H9 (cell line): ENCODE results near the gene RBM8A. TPM values are rescaled to one million over a fixed set of nuclear protein-coding genes. Genes with fewer than 3 reads are reported as not detected.

Source experiments
- DNase-seq: peaks from one replicate; pipeline ENCODE4 v3.0.0-alpha.2; 2017
- H2AFZ ChIP-seq: one replicate; pipeline ENCODE4 v1.6.1; 2013; ENCODE audit warnings: mild to moderate bottlenecking, low read length, control low read depth, moderate library complexity
- H2AK5ac ChIP-seq: 2 replicates; pipeline ENCODE4 v1.6.1; 2013; ENCODE audit warnings: low read length, control low read depth, mixed read lengths; ENCODE audit not compliant: insufficient read length
- H2BK120ac ChIP-seq: one replicate; pipeline ENCODE4 v1.6.1; 2013; ENCODE audit warnings: low read depth, mild to moderate bottlenecking, low read length, control low read depth, inconsistent platforms; ENCODE audit not compliant: poor library complexity, severe bottlenecking
- H2BK12ac ChIP-seq: 2 replicates; pipeline ENCODE4 v1.6.1; 2013; ENCODE audit warnings: low read length, control low read depth, mixed read lengths, low read depth; ENCODE audit not compliant: insufficient read length
- H2BK15ac ChIP-seq: 2 replicates; pipeline ENCODE4 v1.6.1; 2013; ENCODE audit warnings: low read depth, low read length, control low read depth
- H2BK20ac ChIP-seq: one replicate; pipeline ENCODE4 v1.6.1; 2013; ENCODE audit warnings: low read depth, mild to moderate bottlenecking, low read length, control low read depth, inconsistent platforms; ENCODE audit not compliant: poor library complexity, severe bottlenecking
- H2BK5ac ChIP-seq: 2 replicates; pipeline ENCODE4 v1.6.1; 2013; ENCODE audit warnings: low read length, control low read depth, mixed read lengths; ENCODE audit not compliant: insufficient read length
- H3K14ac ChIP-seq: 2 replicates; pipeline ENCODE4 v1.6.1; 2013; ENCODE audit warnings: low read length, control low read depth; ENCODE audit not compliant: insufficient read depth
- H3K18ac ChIP-seq: 2 replicates; pipeline ENCODE4 v1.6.1; 2013; ENCODE audit warnings: low read depth, mild to moderate bottlenecking, mixed read lengths, low read length, control low read depth; ENCODE audit not compliant: insufficient read length
- H3K23ac ChIP-seq: 2 replicates; pipeline ENCODE4 v1.6.1; 2013; ENCODE audit warnings: low read length, control low read depth, mixed read lengths, low read depth; ENCODE audit not compliant: insufficient read length
- H3K23me2 ChIP-seq: 2 replicates; pipeline ENCODE4 v1.6.1; 2013; ENCODE audit warnings: low read depth, mild to moderate bottlenecking, mixed read lengths, low read length, control low read depth; ENCODE audit not compliant: insufficient read length, poor library complexity, severe bottlenecking
- H3K27ac ChIP-seq: 2 replicates; pipeline ENCODE4 v1.5.1; 2013; ENCODE audit warnings: low read length, control low read depth, mixed read lengths, low read depth; ENCODE audit not compliant: insufficient read length
- H3K27me3 ChIP-seq: 2 replicates; pipeline ENCODE4 v1.6.1; 2013; ENCODE audit warnings: low read length, control low read depth, inconsistent platforms; ENCODE audit not compliant: insufficient read depth
- H3K4ac ChIP-seq: 2 replicates; pipeline ENCODE4 v1.6.1; 2013; ENCODE audit warnings: low read depth, mild to moderate bottlenecking, control low read depth, inconsistent platforms, low read length, moderate library complexity
- H3K4me1 ChIP-seq: 2 replicates; pipeline ENCODE4 v1.6.1; 2013; ENCODE audit warnings: low read length, control low read depth, inconsistent platforms; ENCODE audit not compliant: insufficient read depth
- H3K4me2 ChIP-seq: 2 replicates; pipeline ENCODE4 v1.6.1; 2013; ENCODE audit warnings: low read length, control low read depth, mixed read lengths; ENCODE audit not compliant: insufficient read length, insufficient read depth
- H3K56ac ChIP-seq: 2 replicates; pipeline ENCODE4 v1.6.1; 2013; ENCODE audit warnings: low read depth, mild to moderate bottlenecking, mixed read lengths, low read length, control low read depth; ENCODE audit not compliant: insufficient read length
- H3K79me1 ChIP-seq: 2 replicates; pipeline ENCODE4 v1.6.1; 2013; ENCODE audit warnings: low read depth, mild to moderate bottlenecking, moderate library complexity, low read length, control low read depth, inconsistent platforms; ENCODE audit not compliant: insufficient read depth, poor library complexity, severe bottlenecking
- H3K79me2 ChIP-seq: 2 replicates; pipeline ENCODE4 v1.6.1; 2013; ENCODE audit warnings: low read length, control low read depth, inconsistent platforms; ENCODE audit not compliant: insufficient read depth
- H3K9ac ChIP-seq: 2 replicates; pipeline ENCODE4 v1.6.1; 2013; ENCODE audit warnings: low read length, control low read depth, mixed read lengths; ENCODE audit not compliant: insufficient read length; ENCODE audit errors: extremely low read depth
- H3K9me3 ChIP-seq: one replicate; pipeline ENCODE4 v1.6.1; 2013; ENCODE audit warnings: low read depth, low read length, inconsistent platforms; ENCODE audit not compliant: control insufficient read depth
- H3T11ph ChIP-seq: one replicate; pipeline ENCODE4 v1.6.1; 2013; ENCODE audit warnings: mild to moderate bottlenecking, low read length, control low read depth, inconsistent platforms
- H4K20me1 ChIP-seq: one replicate; pipeline ENCODE4 v1.6.1; 2013; ENCODE audit not compliant: control insufficient read depth, insufficient read length, insufficient read depth
- H4K5ac ChIP-seq: 2 replicates; pipeline ENCODE4 v1.6.1; 2013; ENCODE audit warnings: low read depth, mild to moderate bottlenecking, mixed read lengths, low read length, control low read depth; ENCODE audit not compliant: insufficient read length
- H4K8ac ChIP-seq: replicated peaks from 2 replicates; pipeline ENCODE4 v1.6.1; 2013; ENCODE audit warnings: low read length, control low read depth, mixed read lengths, low read depth; ENCODE audit not compliant: insufficient read length
- H4K91ac ChIP-seq: 2 replicates; pipeline ENCODE4 v1.6.1; 2013; ENCODE audit warnings: low read depth, mild to moderate bottlenecking, moderate library complexity, mixed read lengths, low read length, control low read depth; ENCODE audit not compliant: insufficient read length
- H3K27ac Mint-ChIP-seq, 3 experiments: 2 replicates in 2 of 3; 3 replicates in 1 of 3; pipeline ENCODE4 v1.8.0; 2020 to 2021; ENCODE audit warnings: mixed read lengths in 3 of 3, mild to moderate bottlenecking in 1 of 3, moderate library complexity in 1 of 3
- H3K27me3 Mint-ChIP-seq: 2 replicates; pipeline ENCODE4 v1.8.0; 2021; ENCODE audit warnings: low read depth, mild to moderate bottlenecking, moderate library complexity, mixed read lengths
- H3K36me3 Mint-ChIP-seq, 3 experiments: 2 replicates in 2 of 3; 3 replicates in 1 of 3; pipeline ENCODE4 v1.8.0; 2020 to 2021; ENCODE audit warnings: low read depth in 3 of 3, mixed read lengths in 3 of 3; ENCODE audit not compliant: insufficient read depth in 1 of 3
- H3K4me1 Mint-ChIP-seq, 2 experiments: 2 replicates each; pipeline ENCODE4 v1.8.0; 2020; ENCODE audit warnings: mixed read lengths in 2 of 2
- H3K4me3 Mint-ChIP-seq, 2 experiments: 2 replicates in 1 of 2; 3 replicates in 1 of 2; pipeline ENCODE4 v1.8.0; 2020 to 2021; ENCODE audit warnings: mild to moderate bottlenecking in 2 of 2, mixed read lengths in 2 of 2, moderate library complexity in 1 of 2
- H3K9me3 Mint-ChIP-seq, 2 experiments: 2 replicates in 1 of 2; 3 replicates in 1 of 2; pipeline ENCODE4 v1.8.0; 2020; ENCODE audit warnings: mild to moderate bottlenecking in 2 of 2, mixed read lengths in 2 of 2, moderate library complexity in 1 of 2
- CTCF ChIP-seq: fragments of 200-600 bp; sonication (generic); conservative IDR thresholded peaks from 3 replicates; pipeline ENCODE4 v1.8.0; 2021; ENCODE audit warnings: antibody characterized with exemption, mild to moderate bottlenecking
- WGBS: extraction: QIAGEN DNeasy Blood & Tissue Kit; methylation state at CpG from one replicate; pipeline ENCODE4 v1.1.7; 2013; ENCODE audit warnings: missing lambda C conversion rate, low lambda C conversion rate, mixed read lengths; ENCODE audit not compliant: insufficient read length; ENCODE audit errors: extremely low coverage; 5-methylcytosine and 5-hydroxymethylcytosine counted together
- total RNA-seq: library from RNA; stranded (reverse); gene quantifications from 2 replicates; pipeline ENCODE4 v1.2.1, GENCODE V29; 2021

Gene RBM8A
- total RNA-seq, 1 experiment from 2014 or later, result 298 TPM

- no peak overlapping the region for H3K4me2 ChIP-seq
- H3K23ac ChIP-seq, result no peak overlapping the region
- peaks cover 21% of the 10 kb centered on the region for H3K27me3 Mint-ChIP-seq
- no peak overlapping the region for H3K27ac Mint-ChIP-seq
- H4K91ac ChIP-seq, result no peak overlapping the region
- no peaks in the 10 kb centered on the region for H3K9me3 ChIP-seq
- no peak overlapping the region for H4K8ac ChIP-seq
- no peak overlapping the region for H2AFZ ChIP-seq
- H3K27me3 ChIP-seq, result peaks cover 7% of the 10 kb centered on the region; the same call in 1 of the 2 replicates
- no peak overlapping the region for H3K27ac ChIP-seq
- no peak overlapping the region for H4K5ac ChIP-seq
- H3K79me1 ChIP-seq, result no peaks in the 10 kb centered on the region
- H3K4me1 ChIP-seq, result no peaks in the 10 kb centered on the region; the same call in 1 of the 2 replicates
- H4K20me1 ChIP-seq, result no peaks in the 10 kb centered on the region
- no peak overlapping the region for H2BK12ac ChIP-seq
- H2BK15ac ChIP-seq, result no peak overlapping the region
- H3K9me3 Mint-ChIP-seq, result no peaks in the 10 kb centered on the region
- no peak overlapping the region for H2AK5ac ChIP-seq
- peaks cover 4% of the 10 kb centered on the region for H3K23me2 ChIP-seq
- H3K18ac ChIP-seq, result no peak overlapping the region
- WGBS, result no CpG with 5 or more reads among the region's 3 CpGs
- H2BK5ac ChIP-seq, result no peak overlapping the region
- H3K56ac ChIP-seq, result no peak overlapping the region
- no peak overlapping the region for H3K14ac ChIP-seq
- H3K36me3 Mint-ChIP-seq, result no peaks in the 10 kb centered on the region
- H3T11ph ChIP-seq, result no peak overlapping the region
- DNase-seq, result no peak
- no peak overlapping the region for H2BK20ac ChIP-seq
- H3K4me1 Mint-ChIP-seq, result peaks cover 8 to 19% of the 10 kb centered on the region in 2 experiments
- no peak overlapping the region for H3K4ac ChIP-seq
- H3K79me2 ChIP-seq, result no peaks in the 10 kb centered on the region
- no peak overlapping the region for H3K4me3 Mint-ChIP-seq
- H3K9ac ChIP-seq, result no peak overlapping the region
- H2BK120ac ChIP-seq, result no peak overlapping the region
- TF ChIP-seq CTCF, result no peak
Measured at GRCh38 chr1:145952903-145953302, 25.6 kb upstream of the RBM8A start.
